GF-D8 (cell line): Measurements from ENCODE around the gene ABRAXAS1.

ENCODE experiments used
- DNase-seq: peaks from one replicate; lab custom pipeline; 2025; lab: John Stamatoyannopoulos, UW

Gene ABRAXAS1

DNA sequence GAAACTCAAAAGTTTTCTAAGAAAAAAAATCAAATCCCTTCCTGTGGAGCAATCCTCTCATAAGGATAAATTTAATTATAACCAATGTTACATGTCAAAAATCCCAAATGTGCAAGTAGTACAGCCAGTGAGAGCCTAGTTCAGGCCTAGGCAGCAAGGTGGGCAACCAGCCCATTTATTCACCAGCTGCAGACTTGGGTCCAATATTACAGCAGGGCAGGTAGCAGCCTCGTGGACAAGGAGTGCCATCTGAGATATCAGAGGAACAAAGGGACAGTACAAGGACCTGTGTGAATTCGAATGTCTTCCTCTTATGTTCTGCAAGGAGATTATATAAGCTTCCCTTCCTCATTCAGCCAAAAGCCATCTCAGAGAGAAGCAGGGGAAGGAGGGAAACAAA, 35.9 kb downstream of the ABRAXAS1 start:
- DNase-seq: no peak

DNA sequence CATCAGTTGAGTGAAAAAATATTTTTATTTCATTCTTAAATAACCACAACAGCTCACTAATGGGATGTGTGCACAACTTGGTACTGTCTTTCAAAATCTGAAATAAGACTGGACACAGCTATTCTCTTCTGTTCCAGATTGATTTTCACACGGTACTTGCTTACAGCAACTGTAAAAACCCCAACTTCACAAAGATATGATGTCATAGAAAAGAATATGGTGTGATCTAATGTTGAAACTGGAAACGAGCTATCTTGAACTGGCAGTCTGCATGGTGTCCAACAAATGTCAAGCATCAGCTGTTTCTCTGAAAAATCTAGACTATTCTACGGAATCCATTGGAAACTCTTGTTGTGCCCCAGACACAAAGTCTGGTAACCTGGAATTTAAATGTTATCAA, 44.0 kb downstream of the ABRAXAS1 start:
- no peak for DNase-seq

DNA sequence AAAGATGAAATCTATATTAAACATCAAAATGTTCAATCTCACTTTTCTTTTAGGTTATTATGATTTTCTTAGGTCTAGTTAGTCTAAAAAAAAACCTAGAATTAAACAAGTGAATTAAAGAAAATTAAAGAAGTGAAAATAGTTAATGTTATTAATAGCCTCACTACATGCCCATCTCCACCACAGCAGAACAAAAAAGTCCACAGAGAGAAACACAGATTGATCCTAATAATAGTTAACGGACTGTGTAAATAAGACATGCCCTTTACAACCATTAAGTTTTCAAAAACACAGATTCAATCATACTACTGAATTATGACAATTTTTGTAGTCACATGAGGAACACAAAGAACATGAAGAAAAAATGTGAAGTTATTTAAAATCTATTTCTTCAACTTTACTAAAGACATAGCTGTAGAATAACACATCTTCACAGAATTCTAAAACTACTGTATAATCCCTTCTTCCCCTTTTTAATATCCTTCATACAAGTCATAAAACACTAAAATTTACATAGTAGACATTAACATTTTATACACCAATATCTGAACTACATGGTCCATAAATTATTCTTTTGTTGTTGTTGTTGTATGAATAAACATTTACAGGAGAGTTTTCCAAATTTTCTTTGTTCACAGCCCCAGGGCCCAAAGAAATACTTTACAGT, 44.6 kb downstream of the ABRAXAS1 start:
- DNase-seq: no peak

GRCh38 chr4:83438719-83439118, 46.2 kb downstream of the ABRAXAS1 start:
- DNase-seq: no peak

GRCh38 chr4:83436680-83437079, 48.2 kb downstream of the ABRAXAS1 start:
- DNase-seq: no peak

- no peak for DNase-seq
Measured at GRCh38 chr4:83431200-83431599, 53.7 kb downstream of the ABRAXAS1 start.

- no peak for DNase-seq
Measured at GRCh38 chr4:83418211-83418610, 66.7 kb downstream of the ABRAXAS1 start.

GRCh38 chr4:83417566-83417965, 67.3 kb downstream of the ABRAXAS1 start:
- DNase-seq: no peak

GRCh38 chr4:83413676-83414075, 71.2 kb downstream of the ABRAXAS1 start:
- no peak for DNase-seq
